ENCODE results near the gene FAM186B. TPM values are rescaled to one million over a fixed set of nuclear protein-coding genes. Genes with fewer than 3 reads are reported as not detected.

FAM186B gene
- total RNA-seq, 4 donors from 2014 or later = 0.31 to 0.69 TPM; not detected in 2

- peaks cover 0 to 40% (median 9%) of the 10 kb centered on the region in 3 donors for H3K4me1 ChIP-seq
- no peaks in the 10 kb centered on the region for H3K27me3 ChIP-seq
- no peak for TF ChIP-seq POLR2AphosphoS5 (IDR thresholded peaks at IDR 0.05)
- no peak for TF ChIP-seq EP300 (IDR thresholded peaks at IDR 0.05)
- TF ChIP-seq, protein P1, sequence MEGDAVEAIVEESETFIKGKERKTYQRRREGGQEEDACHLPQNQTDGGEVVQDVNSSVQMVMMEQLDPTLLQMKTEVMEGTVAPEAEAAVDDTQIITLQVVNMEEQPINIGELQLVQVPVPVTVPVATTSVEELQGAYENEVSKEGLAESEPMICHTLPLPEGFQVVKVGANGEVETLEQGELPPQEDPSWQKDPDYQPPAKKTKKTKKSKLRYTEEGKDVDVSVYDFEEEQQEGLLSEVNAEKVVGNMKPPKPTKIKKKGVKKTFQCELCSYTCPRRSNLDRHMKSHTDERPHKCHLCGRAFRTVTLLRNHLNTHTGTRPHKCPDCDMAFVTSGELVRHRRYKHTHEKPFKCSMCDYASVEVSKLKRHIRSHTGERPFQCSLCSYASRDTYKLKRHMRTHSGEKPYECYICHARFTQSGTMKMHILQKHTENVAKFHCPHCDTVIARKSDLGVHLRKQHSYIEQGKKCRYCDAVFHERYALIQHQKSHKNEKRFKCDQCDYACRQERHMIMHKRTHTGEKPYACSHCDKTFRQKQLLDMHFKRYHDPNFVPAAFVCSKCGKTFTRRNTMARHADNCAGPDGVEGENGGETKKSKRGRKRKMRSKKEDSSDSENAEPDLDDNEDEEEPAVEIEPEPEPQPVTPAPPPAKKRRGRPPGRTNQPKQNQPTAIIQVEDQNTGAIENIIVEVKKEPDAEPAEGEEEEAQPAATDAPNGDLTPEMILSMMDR (IDR thresholded peaks at IDR 0.05) = no peak
- no peak for TF ChIP-seq POLR2A (IDR thresholded peaks at IDR 0.05)
- peak overlapping the region; percentile 41 to 69 for H3K4me3 ChIP-seq
- H3K27ac ChIP-seq = peak overlapping the region; percentile 68 to 92 (median 90)
- H3K36me3 ChIP-seq = no peaks in the 10 kb centered on the region
- ATAC-seq = peak; percentile 20
- WGBS, 2 donors (ENCODE audit: low coverage in 1 of 2) = 0 to 1% methylated on average over 4 to 15 of the region's 22 CpGs
- no peaks in the 10 kb centered on the region for H3K9me3 ChIP-seq
Measured at GRCh38 chr12:49622501-49623141, 17.2 kb upstream of the FAM186B start.

GRCh38 chr12:49621651-49622500, 16.4 kb upstream of the FAM186B start:
- 5 to 14% methylated on average over 10 to 17 of the region's 33 CpGs for WGBS, 2 donors (ENCODE audit: low coverage in 1 of 2)
- Histone ChIP-seq H3K27me3 (no peaks in the 10 kb centered on the region), H3K9me3 (no peaks in the 10 kb centered on the region), H3K27ac (peak overlapping the region; percentile 68 to 92 (median 90)), H3K4me3 (peak overlapping the region; percentile 41 to 69), H3K36me3 (no peaks in the 10 kb centered on the region), H3K4me1 (peaks cover 0 to 40% (median 9%) of the 10 kb centered on the region in 3 donors)
- ATAC-seq = no peak
- no peak for TF ChIP-seq POLR2AphosphoS5 (IDR thresholded peaks at IDR 0.05)
- no peak for TF ChIP-seq EP300 (IDR thresholded peaks at IDR 0.05)
- no peak for TF ChIP-seq POLR2A (IDR thresholded peaks at IDR 0.05)
- TF ChIP-seq, protein P1 (IDR thresholded peaks at IDR 0.05) = no peak

DNA sequence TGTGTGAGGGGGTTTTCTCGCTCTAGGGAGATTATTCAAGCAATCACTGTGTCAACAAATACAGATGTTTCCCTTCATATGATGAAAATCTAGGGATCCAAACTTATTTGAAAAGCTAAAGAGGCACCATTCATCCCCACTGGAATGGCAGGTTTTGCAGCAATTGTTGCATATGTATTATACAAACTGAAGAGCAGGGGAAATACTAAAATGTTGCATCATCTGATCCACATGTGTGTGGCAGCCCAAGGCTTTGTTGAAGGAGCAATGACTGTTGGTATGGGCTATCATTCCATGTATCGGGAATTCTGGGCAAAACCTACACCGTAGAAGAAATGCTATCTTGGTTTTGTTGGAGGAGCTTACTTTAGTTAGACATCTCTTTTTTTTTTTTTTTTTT, 13.8 kb upstream of the FAM186B start:
- TF ChIP-seq POLR2AphosphoS5 (IDR thresholded peaks at IDR 0.05) (no peak), EP300 (IDR thresholded peaks at IDR 0.05) (no peak), POLR2A (IDR thresholded peaks at IDR 0.05) (no peak)
- TF ChIP-seq, protein P1 (IDR thresholded peaks at IDR 0.05) = no peak
- 90 to 93% methylated on average over 3 of the region's 3 CpGs for WGBS, 2 donors (ENCODE audit: low coverage in 1 of 2)

GRCh38 chr12:49618576-49618975, 13.1 kb upstream of the FAM186B start:
- H3K27ac ChIP-seq = no peak overlapping the region
- no peaks in the 10 kb centered on the region for H3K9me3 ChIP-seq
- H3K4me3 ChIP-seq = no peak overlapping the region
- no peaks in the 10 kb centered on the region for H3K36me3 ChIP-seq
- WGBS, 2 donors (ENCODE audit: low coverage in 1 of 2) = 75% methylated on average over 1 of the region's 1 CpG; no CpG with 5 or more reads in 1 of the 2 donors
- peaks cover 3% of the 10 kb centered on the region for H3K27me3 ChIP-seq
- ATAC-seq = no peak
- no peak for TF ChIP-seq POLR2A (IDR thresholded peaks at IDR 0.05)
- peaks cover 0 to 17% (median 9%) of the 10 kb centered on the region in 3 donors for H3K4me1 ChIP-seq

More for the DNA sequence above, 13.8 kb upstream of the FAM186B start:
- H3K27me3 ChIP-seq = no peaks in the 10 kb centered on the region
- no peak overlapping the region for H3K27ac ChIP-seq
- no peak for ATAC-seq
- peaks cover 0 to 24% (median 9%) of the 10 kb centered on the region in 3 donors for H3K4me1 ChIP-seq
- no peaks in the 10 kb centered on the region for H3K36me3 ChIP-seq
- H3K9me3 ChIP-seq = no peaks in the 10 kb centered on the region
- H3K4me3 ChIP-seq = no peak overlapping the region

DNA sequence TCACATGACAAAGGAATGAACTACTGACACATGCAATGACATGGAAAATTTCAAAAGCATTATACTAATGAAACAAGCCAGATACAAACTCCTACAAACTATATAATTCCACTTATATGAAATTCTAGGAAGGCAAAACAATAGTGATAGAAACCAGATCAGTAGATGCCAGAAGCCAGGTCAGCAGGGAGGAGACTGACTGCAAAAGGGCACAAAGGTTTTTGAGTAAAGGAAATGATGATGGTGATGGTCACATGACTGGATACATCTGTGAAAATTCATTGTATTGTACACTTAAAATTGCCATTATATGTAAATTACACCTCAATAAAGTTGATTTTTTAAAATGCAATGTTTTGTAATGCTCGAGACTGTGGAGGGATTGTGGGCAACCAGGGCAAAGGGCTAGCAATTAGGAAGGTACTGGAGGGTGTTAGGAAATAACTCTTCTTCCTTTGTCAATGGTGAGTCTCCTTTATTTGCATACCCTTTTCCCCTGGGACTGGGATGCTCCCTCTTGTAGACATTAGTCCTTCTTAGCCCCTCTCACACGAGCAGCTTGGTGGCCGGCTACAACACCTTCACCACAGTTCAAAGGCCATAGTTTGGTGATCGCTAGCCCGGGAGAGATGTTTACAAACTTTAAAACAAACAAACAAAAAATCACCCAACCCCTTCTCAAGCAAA, 11.2 kb upstream of the FAM186B start:
- Histone ChIP-seq H3K4me1 (peaks cover 0 to 5% (median 2%) of the 10 kb centered on the region in 3 donors), H3K27me3 (peaks cover 4% of the 10 kb centered on the region), H3K9me3 (no peaks in the 10 kb centered on the region), H3K27ac (no peak overlapping the region), H3K4me3 (no peak overlapping the region), H3K36me3 (no peaks in the 10 kb centered on the region)
- no peak for ATAC-seq
- 50 to 63% methylated on average over 4 to 5 of the region's 5 CpGs for WGBS, 2 donors (ENCODE audit: low coverage in 1 of 2)
- TF ChIP-seq EP300 (IDR thresholded peaks at IDR 0.05) (no peak), POLR2AphosphoS5 (IDR thresholded peaks at IDR 0.05) (no peak), POLR2A (IDR thresholded peaks at IDR 0.05) (no peak)
- TF ChIP-seq, protein P1 (IDR thresholded peaks at IDR 0.05) = no peak
